OCI-M1 (cell line): Measurements from ENCODE around the gene HSF4.

ENCODE experiments used
- DNase-seq: peaks from one replicate; lab custom pipeline; 2025; lab: John Stamatoyannopoulos, UW

HSF4 gene

DNA sequence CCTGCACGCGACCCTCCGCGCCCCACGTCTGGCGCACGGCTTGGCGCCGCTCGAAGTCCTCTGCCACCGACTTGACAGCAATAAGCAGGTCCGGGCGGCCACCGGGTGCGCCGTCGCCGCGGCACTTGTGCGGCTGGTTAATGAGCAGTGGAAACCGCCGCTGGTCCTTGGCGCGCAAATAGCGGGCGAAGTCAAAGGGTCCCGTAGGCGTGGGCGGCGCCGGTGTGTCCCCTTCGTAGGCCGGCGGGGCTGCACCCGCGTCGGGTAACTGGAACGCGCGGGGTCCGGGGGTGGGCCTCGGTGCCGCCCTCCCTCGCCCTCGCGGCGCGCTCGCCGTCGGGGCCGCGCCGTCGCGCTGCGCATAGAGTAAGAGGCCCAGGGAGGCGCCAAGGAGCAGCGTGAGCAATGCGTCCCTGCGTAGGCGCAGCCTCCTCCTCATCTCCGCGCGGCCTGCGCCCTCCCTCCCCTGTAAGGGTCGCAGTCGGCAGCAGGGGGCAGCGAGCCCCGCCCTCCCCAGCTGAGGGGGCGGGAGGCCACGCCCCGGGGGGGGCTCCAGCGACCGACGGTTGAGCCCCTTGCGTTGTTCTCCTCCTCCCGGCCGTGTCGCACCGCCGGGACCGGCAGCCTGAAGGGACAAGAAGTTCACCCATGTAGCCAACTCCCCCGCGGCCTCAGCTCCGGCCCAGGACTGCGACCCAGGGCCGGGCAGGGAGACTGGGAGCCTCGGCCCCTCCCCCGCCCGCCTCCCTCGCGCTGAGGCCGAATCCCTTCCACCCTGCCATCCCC lies 14.3 kb upstream of the HSF4 start:
- peak; percentile 18 for DNase-seq

- peak; percentile 44 for DNase-seq
Observed at GRCh38 chr16:67150833-67151396, 13.6 kb upstream of the HSF4 start, which contains the start of gene B3GNT9. B3GNT9 (minus strand) TSS chr16:67150998; CDS start chr16:67150485, 513 bp downstream.

GRCh38 chr16:67151431-67152097 lies 13.0 kb upstream of the HSF4 start:
- peak; percentile 26 for DNase-seq

DNA sequence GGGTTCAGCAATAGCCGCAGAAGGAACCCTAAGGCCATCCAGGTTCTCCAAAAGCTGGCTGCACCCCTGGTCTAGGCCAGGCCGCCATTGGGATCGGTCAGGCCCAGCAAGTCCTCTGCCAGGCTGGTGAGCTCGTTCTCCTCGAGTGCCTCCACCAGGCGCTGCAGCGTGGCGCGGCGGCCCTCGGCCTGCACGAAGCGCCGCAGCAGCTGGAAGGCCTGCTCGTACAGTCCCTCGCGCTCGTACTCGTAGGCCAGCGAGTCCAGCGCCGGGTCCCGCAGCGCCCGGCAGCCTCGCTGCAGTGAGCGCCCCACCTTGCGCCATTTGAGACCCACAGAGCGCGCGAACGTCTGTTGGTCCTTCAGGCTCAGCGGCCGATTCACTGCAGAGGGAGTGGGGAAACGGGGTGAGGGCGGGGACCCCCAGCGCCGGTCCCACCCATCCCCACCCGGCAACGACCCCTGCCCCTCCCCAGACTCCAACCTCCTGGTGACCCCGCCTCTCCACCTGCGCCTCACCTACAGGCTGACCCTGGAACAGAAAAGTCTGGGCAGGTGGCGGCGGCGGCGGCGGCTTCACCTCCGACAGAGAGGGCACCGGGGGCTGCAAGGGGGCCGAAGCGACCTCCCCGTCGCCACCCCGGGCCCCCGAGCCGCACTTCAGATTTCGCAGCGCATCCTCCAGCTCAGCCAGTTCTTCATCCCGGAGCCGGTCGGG lies 9.8 kb upstream of the HSF4 start:
- DNase-seq = no peak

GRCh38 chr16:67155295-67156142 lies 9.0 kb upstream of the HSF4 start:
- peak; percentile 86 for DNase-seq

GRCh38 chr16:67156143-67156844 lies 8.3 kb upstream of the HSF4 start:
- DNase-seq = no peak

DNA sequence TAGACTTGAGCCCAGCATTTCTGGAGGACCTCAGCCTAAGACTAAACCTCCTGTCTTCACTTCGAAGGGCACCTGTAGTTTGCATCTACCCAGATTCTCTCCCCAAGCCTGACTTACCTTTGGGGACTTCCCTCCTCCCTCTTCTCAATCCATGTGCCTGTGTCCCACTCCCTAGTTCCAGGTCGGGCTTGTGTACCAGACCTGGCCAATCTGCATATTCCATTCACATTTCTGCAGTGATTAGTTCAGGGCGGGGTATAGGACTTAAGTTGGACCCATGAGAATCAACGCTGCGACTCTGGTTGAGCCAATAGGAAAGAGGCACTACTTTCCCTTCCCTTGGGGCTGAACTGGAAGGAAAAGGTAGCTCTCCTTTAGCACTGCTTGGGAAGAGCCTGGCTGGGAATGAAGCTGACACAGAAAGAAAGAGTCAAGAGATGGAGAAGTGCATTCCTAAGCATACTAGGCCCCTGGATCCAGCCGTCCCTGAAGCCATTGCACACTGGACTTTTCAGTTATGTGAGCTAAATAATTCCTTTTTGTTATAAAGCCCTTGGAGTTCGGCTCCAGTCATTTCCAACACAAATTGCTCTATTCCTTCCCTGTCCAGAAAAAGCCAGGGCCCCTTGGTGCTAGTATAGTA lies 7.3 kb upstream of the HSF4 start:
- DNase-seq = no peak

DNA sequence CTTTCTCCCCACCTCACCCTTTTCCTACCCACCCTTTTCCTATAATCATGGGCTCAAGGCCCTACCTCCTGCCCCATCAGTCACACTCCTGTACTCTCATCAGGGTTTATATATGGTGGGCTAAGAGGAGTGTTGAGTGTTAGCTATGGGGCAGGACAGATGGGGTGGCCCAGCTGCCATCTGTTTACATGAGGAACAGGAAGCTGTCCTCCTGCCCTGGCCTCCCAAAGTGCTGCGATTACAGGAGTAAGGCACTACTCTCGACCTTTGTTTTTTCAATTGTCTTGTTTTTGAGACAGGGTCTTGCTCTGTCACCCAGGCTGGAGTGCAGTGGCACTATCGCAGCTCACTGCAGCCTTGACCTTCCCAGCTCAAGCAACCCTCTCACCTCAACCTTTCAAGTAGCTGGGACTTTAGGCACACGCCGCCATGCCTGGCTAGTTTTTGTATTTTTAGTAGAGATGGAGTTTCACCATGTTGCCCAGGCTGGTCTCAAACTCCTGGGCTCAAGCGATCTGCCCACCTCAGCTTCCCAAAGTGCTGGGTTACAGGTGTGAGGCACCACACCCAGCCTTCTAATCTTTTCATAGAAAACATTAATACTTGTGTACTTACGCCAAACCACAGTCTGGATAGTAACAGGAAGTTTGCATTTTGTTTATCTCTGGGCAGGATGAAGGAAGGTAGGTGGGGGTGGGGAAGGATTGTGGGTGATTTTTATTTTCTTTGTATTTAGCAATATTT lies 6.5 kb upstream of the HSF4 start:
- DNase-seq = peak; percentile 17

DNA sequence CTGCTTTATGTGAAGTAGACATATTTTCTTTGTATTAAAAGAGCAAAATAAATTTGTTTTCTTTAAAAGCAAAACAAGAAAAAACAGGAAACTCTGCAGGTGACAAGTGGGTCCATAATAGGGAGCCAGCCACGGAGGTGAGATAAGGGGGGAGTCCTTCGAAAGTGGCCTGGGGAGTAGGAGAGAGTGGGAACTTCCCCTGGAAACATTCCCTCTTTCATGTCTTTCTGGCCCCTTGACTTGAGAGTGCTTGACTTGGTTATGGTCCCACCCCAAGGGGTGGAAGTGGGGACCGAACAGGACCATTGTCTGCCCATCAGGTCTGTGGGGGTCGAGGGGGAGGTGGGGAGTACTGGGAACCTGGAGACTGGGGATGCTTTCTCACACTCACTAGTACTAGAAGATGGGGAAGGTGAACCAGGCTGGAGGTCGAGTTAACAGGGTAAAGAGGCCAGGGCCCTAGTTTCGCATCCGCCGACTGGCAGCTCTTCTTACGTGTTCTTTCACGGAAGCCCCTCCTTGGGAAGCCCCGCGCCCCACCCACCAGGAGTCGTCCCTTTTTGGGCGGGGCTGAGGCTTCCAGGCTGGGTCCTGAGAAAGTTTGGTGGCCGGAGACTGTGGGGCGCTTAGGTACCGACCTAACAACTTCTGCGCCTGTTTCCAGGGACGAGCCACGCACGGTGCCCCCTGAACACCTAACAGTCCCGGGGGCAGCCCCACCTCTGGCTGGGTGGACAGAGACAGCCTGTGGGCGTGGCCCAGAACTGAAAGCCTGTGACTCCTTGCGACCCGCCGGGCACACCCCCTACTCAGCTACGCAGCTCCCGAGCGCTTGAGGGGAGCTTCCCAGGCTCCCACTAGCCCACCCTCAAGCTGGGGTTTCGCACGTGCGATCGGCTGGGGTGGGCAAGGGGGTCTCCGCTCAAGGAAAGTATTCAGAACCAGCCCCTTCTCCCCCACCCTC lies 5.6 kb upstream of the HSF4 start:
- peak; percentile 66 for DNase-seq

DNA sequence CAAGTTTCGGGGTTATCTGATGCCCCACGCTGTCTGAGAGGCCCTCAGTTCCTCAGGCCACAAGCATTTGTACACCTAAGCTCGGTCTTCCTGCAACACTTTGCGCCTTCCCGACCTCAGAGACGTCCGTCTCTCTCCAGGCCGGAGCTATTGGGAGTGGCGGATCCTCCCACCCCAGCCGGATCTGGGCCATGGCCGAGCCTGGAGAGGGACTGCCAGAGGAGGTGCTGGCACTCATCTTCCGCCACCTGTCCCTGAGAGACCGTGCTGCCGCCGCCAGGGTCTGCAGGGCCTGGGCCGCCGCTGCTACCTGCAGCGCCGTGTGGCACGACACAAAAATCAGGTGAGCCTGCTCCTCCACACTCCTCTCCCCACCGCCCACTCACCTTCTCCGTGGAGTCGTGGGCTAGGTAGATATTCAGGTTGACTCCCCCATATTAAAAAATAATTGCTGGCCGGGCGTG lies 2.9 kb upstream of the HSF4 start:
- DNase-seq = no peak

DNA sequence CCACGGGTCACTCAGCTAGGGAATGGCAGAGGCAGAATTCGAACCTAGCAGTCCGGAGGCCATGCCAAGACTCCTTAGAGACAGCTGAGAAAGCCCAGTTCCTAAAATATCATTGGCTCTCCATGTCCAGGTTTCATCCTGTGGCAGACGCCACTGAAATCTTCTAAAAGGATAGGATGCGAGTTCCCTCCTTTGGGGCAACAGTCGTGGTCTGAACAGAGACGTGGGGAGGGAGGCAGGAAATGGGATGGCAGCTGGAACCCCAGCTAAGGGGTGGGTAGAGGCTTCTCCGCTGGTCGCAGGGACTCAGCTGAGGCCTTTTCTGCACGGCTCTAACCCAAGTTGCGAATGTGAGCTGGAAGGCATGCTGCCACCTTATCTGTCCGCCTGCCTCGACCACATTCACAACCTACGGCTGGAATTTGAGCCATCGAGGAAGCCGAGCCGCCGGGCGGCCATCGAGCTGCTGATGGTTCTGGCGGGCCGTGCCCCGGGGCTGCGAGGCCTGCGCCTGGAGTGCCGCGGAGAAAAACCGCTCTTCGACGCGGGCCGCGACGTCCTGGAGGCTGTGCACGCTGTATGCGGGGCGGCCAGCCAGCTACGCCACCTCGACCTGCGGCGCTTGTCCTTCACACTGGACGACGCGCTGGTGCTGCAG lies 1.9 kb upstream of the HSF4 start:
- no peak for DNase-seq

DNA sequence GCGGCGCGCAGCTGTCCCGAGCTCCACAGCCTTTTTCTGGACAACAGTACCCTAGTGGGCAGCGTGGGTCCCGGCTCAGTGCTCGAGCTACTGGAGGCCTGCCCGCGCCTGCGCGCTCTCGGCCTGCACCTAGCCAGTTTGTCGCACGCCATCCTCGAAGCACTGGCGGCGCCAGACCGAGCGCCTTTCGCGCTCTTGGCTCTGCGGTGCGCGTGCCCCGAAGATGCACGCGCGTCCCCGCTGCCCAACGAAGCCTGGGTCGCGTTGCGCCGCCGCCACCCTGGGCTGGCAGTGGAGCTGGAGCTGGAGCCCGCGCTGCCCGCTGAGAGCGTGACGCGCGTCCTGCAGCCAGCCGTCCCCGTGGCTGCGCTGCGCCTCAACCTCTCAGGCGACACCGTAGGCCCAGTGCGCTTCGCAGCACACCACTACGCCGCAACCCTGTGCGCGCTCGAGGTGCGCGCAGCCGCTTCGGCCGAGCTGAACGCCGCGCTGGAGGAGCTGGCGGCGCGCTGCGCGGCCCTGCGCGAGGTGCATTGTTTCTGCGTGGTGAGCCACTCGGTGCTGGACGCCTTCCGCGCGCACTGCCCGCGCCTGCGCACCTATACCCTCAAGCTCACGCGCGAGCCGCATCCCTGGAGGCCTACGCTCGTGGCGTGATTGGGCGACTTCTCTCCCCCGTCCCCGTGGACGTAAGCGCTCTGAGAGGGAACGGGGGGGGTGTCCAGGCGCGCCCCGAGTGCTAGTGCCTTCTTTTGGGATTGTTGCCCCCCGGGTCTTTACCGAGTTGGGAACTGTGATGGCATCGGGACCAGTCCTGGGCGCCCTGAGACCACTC lies 1.2 kb upstream of the HSF4 start:
- DNase-seq = no peak

GRCh38 chr16:67163999-67164558 lies 466 bp upstream of the HSF4 start:
- DNase-seq = no peak

GRCh38 chr16:67165121-67166078 lies 855 bp downstream of the HSF4 start:
- DNase-seq = no peak

DNA sequence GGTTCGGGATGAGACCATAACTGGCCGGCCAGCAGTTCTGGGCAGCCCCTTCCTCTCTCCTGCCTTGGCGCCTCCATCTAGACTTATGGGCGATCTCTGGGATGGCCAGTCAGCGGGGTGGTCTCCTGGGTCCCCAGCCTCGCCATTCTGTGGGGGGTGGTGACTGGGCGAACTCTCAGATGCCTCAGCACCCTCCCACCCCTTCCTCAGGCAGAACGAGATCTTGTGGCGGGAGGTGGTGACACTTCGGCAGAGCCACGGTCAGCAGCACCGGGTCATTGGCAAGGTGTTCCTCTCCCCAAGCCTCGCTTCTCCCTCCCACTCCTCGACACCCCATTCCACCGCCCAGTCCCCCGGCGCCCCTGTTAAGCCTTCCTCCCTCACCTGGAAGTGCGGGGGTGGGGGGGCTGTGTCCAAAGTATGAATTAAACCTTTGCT lies 1.6 kb downstream of the HSF4 start:
- DNase-seq = no peak
